ENCODE data around the gene DNAH14. TPM values are rescaled to one million over a fixed set of nuclear protein-coding genes. Genes with fewer than 3 reads are reported as not detected.

The DNAH14 gene
- total RNA-seq, 2 donors from 2014 or later: 2.6 TPM; not detected in 1

GRCh38 chr1:225111000-225111399, 181.5 kb downstream of the DNAH14 start:
- no peak for TF ChIP-seq CTCF (IDR thresholded peaks at IDR 0.05)
- H3K4me3 ChIP-seq: no peak overlapping the region
- ATAC-seq (ENCODE audit: insufficient number of reproducible peaks, low FRiP score, low read depth): no peak
- no peaks in the 10 kb centered on the region for H3K36me3 ChIP-seq
- no peak overlapping the region for H3K27ac ChIP-seq
- no peak for DNase-seq (ENCODE audit: low spot score)
- no peaks in the 10 kb centered on the region for H3K9me3 ChIP-seq
- no peaks in the 10 kb centered on the region for H3K4me1 ChIP-seq (ENCODE audit: control insufficient read depth in 1 of 2, low read depth in 2 of 2)
- no peaks in the 10 kb centered on the region for H3K27me3 ChIP-seq (replicated peaks; ENCODE audit: insufficient read depth)

- H3K27me3 ChIP-seq (replicated peaks; ENCODE audit: insufficient read depth): no peaks in the 10 kb centered on the region
- no peaks in the 10 kb centered on the region for H3K9me3 ChIP-seq
- no peaks in the 10 kb centered on the region for H3K4me1 ChIP-seq (ENCODE audit: control insufficient read depth in 1 of 2, low read depth in 2 of 2)
- H3K36me3 ChIP-seq: no peaks in the 10 kb centered on the region
- DNase-seq (ENCODE audit: low spot score) (no peak), ATAC-seq (ENCODE audit: insufficient number of reproducible peaks, low FRiP score, low read depth) (no peak)
- H3K27ac ChIP-seq: no peak overlapping the region
- no peak overlapping the region for H3K4me3 ChIP-seq
- TF ChIP-seq CTCF (IDR thresholded peaks at IDR 0.05): no peak
Observed at GRCh38 chr1:225113265-225113664, 183.8 kb downstream of the DNAH14 start.

GRCh38 chr1:225114354-225114990, 185.0 kb downstream of the DNAH14 start:
- Histone ChIP-seq H3K4me1 (ENCODE audit: control insufficient read depth in 1 of 2, low read depth in 2 of 2) (no peaks in the 10 kb centered on the region), H3K9me3 (no peaks in the 10 kb centered on the region), H3K27ac (no peak overlapping the region), H3K4me3 (no peak overlapping the region), H3K27me3 (replicated peaks; ENCODE audit: insufficient read depth) (no peaks in the 10 kb centered on the region), H3K36me3 (no peaks in the 10 kb centered on the region)
- no peak for ATAC-seq (ENCODE audit: insufficient number of reproducible peaks, low FRiP score, low read depth)
- TF ChIP-seq CTCF (IDR thresholded peaks at IDR 0.05): no peak
- no peak for DNase-seq (ENCODE audit: low spot score)

GRCh38 chr1:225119307-225119706, 189.8 kb downstream of the DNAH14 start:
- Histone ChIP-seq H3K27me3 (replicated peaks; ENCODE audit: insufficient read depth) (no peaks in the 10 kb centered on the region), H3K9me3 (no peaks in the 10 kb centered on the region), H3K27ac (no peak overlapping the region), H3K4me1 (ENCODE audit: control insufficient read depth in 1 of 2, low read depth in 2 of 2) (no peaks in the 10 kb centered on the region), H3K36me3 (no peaks in the 10 kb centered on the region), H3K4me3 (no peak overlapping the region)
- ATAC-seq (ENCODE audit: insufficient number of reproducible peaks, low FRiP score, low read depth): no peak
- no peak for DNase-seq (ENCODE audit: low spot score)
- TF ChIP-seq CTCF (IDR thresholded peaks at IDR 0.05): no peak

- no peaks in the 10 kb centered on the region for H3K27me3 ChIP-seq (replicated peaks; ENCODE audit: insufficient read depth)
- H3K4me1 ChIP-seq (ENCODE audit: control insufficient read depth in 1 of 2, low read depth in 2 of 2): no peaks in the 10 kb centered on the region
- H3K4me3 ChIP-seq: no peak overlapping the region
- H3K27ac ChIP-seq: no peak overlapping the region
- no peak for TF ChIP-seq CTCF (IDR thresholded peaks at IDR 0.05)
- no peaks in the 10 kb centered on the region for H3K9me3 ChIP-seq
- DNase-seq (ENCODE audit: low spot score) (no peak), ATAC-seq (ENCODE audit: insufficient number of reproducible peaks, low FRiP score, low read depth) (no peak)
- no peaks in the 10 kb centered on the region for H3K36me3 ChIP-seq
Observed at GRCh38 chr1:225121095-225121494, 191.6 kb downstream of the DNAH14 start.

All from thoracic aorta (tissue), 2 donors.